ENCODE measurements around the gene SLC26A11.

DNA sequence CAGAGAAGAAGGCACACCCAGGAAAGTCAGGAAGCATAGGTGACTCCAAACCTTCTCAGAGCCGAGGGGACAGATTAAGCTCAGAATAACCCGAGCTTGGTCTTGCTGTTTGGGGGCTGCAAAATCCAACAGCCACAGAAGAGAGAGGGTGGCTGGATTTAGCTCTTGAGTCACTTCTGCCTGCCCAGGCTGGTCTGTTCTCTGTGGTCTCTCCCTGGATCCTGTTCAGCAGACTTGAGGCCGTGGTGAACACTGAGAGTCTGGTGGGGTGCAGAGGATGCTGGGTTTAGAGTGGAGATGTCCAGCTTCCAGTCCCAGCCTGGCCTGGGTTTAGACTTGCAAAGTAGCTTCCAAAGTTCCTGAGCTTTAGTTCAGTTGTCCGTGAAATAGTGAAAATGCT, 8.8 kb downstream of the SLC26A11 start:
- TF ChIP-seq, protein P1, sequence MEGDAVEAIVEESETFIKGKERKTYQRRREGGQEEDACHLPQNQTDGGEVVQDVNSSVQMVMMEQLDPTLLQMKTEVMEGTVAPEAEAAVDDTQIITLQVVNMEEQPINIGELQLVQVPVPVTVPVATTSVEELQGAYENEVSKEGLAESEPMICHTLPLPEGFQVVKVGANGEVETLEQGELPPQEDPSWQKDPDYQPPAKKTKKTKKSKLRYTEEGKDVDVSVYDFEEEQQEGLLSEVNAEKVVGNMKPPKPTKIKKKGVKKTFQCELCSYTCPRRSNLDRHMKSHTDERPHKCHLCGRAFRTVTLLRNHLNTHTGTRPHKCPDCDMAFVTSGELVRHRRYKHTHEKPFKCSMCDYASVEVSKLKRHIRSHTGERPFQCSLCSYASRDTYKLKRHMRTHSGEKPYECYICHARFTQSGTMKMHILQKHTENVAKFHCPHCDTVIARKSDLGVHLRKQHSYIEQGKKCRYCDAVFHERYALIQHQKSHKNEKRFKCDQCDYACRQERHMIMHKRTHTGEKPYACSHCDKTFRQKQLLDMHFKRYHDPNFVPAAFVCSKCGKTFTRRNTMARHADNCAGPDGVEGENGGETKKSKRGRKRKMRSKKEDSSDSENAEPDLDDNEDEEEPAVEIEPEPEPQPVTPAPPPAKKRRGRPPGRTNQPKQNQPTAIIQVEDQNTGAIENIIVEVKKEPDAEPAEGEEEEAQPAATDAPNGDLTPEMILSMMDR (IDR thresholded peaks at IDR 0.05), result no peak
- no peak for TF ChIP-seq POLR2A (IDR thresholded peaks at IDR 0.05)

Measured in thyroid gland (tissue), 4 donors.